ENCODE measurements around the gene TMEM198.

DNA sequence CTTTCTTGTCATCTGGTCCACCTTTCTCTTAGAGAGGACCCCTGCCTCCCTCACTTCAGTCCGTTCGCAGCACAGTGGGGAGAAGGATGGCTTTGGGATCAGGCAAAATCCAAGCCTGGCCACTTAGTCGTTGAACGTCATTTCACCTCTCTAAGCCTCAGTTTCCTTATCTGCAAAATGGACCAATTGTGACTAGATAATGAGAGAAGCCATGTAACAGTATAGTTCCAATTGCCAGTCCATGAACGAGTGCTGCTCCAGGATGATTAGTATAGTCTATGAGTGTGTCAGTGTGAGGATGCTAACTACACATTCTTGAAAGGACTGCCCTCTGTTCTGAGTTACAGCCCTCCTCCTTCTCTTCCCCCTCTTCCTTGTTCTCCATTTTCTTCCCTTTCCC, 29.3 kb downstream of the TMEM198 start:
- TF ChIP-seq ZNF114 (CRISPR knock-in tag; IDR thresholded peaks at IDR 0.05) (no peak), CTCF (conservative IDR thresholded peaks at IDR 0.05; ENCODE audit: low read depth in 2 of 2) (no peak), EZH2phosphoT487 (IDR thresholded peaks at IDR 0.05; ENCODE audit: unreplicated experiment) (no peak)

Data from GM23338 (cell line).